ENCODE measurements around the gene CEP131.

The CEP131 gene

GRCh38 chr17:81156866-81157805 is 65.6 kb downstream of the CEP131 start:
- TF ChIP-seq, protein P1, sequence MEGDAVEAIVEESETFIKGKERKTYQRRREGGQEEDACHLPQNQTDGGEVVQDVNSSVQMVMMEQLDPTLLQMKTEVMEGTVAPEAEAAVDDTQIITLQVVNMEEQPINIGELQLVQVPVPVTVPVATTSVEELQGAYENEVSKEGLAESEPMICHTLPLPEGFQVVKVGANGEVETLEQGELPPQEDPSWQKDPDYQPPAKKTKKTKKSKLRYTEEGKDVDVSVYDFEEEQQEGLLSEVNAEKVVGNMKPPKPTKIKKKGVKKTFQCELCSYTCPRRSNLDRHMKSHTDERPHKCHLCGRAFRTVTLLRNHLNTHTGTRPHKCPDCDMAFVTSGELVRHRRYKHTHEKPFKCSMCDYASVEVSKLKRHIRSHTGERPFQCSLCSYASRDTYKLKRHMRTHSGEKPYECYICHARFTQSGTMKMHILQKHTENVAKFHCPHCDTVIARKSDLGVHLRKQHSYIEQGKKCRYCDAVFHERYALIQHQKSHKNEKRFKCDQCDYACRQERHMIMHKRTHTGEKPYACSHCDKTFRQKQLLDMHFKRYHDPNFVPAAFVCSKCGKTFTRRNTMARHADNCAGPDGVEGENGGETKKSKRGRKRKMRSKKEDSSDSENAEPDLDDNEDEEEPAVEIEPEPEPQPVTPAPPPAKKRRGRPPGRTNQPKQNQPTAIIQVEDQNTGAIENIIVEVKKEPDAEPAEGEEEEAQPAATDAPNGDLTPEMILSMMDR (IDR thresholded peaks at IDR 0.05) = no peak

- TF ChIP-seq, protein P1 (IDR thresholded peaks at IDR 0.05) = no peak
These were observed 67.8 kb downstream of the CEP131 start for GRCh38 chr17:81154961-81155360.

- TF ChIP-seq, protein P1 (IDR thresholded peaks at IDR 0.05) = no peak
These were observed 69.4 kb downstream of the CEP131 start for GRCh38 chr17:81153340-81153803.

- TF ChIP-seq, protein P1 (IDR thresholded peaks at IDR 0.05) = no peak
These were observed 70.4 kb downstream of the CEP131 start for GRCh38 chr17:81152288-81152828.

DNA sequence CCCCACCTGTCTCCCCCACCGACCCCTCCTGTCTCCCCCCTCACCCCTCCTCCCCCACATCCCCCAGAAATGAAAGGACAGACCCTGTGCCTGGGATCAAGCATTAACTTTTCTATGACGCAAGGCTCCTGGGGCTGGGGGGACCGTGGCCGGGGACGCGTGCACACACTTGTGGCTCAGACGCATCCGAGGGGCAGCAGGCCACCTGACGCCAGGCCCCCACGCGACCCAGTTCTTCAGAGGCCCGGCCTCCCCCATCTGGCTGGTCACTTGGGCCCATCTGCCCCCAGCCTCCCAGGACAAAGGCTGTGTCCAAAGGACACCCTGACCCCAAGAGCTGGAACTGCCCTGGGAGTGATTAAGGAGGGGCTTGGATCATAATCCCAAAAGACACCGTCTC is 71.5 kb downstream of the CEP131 start:
- TF ChIP-seq, protein P1 (IDR thresholded peaks at IDR 0.05) = no peak

- TF ChIP-seq, protein P1 (IDR thresholded peaks at IDR 0.05) = no peak
These were observed 72.2 kb downstream of the CEP131 start for GRCh38 chr17:81150377-81151077.

DNA sequence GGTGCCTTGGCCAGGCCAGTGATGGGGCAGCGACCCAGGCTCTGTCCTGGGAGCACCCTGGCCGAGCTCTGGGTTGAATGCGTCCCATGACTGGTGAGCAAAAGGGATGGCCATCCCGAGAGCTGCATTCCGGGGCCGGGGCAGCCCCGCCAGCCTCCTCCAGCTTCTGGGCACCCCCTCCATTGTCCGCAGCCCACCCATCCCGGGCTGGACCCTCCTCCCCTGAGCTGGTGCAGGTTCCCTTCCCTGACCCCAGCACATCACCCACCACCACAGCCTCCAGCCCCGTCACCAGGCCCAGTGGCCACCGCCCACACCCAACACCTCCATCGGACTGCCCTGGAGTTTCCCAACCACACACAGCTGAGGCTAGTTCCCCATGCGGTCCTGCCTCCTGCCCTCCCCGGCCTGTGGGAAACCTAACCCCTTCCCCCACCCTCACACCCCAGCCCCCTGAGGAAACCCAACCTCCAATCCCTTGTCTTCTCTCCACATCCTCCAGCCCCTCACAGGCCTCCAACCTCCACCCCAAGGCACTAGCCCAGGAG is 73.7 kb downstream of the CEP131 start:
- TF ChIP-seq, protein P1 (IDR thresholded peaks at IDR 0.05) = no peak

All from LNCAP (cell line).